Measurements from ENCODE around the gene HLF.

Gene HLF

DNA sequence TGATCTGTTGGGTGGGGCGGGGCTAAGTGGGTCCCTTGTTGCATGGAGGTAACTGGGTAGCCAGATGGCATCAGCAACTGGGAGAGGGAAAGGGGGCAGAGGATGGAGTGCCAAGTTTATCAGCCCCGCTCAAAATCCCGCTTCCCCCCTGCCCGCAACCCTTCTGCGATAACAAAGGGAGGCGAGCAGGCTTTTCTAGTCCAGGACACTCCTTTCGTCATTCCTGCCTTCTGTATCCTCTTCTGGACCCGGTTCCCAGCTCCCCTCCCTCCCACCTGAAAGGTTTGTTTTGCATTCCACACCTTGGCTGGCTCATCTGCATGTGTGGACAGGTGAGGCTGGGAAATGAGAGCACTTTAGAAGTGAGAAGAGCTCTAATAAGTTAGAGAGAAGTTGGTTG is 53.3 kb downstream of the HLF start:
- Histone ChIP-seq H3K18ac (ENCODE audit: low read depth in 1 of 2, low read length in 2 of 2) (no peak overlapping the region), H3K27ac (ENCODE audit: low read length, poor library complexity, severe bottlenecking) (no peak overlapping the region), H3K14ac (ENCODE audit: low read length in 2 of 2) (no peak overlapping the region), H2BK5ac (ENCODE audit: low read depth, low read length, poor library complexity, severe bottlenecking) (no peak overlapping the region), H3K4me1 (ENCODE audit: control insufficient read depth, insufficient read depth, low read depth, low read length) (no peaks in the 10 kb centered on the region), H3K4me2 (ENCODE audit: low read length, poor library complexity, severe bottlenecking) (no peak overlapping the region), H3K79me1 (replicated peaks; ENCODE audit: low read length, poor library complexity, severe bottlenecking) (no peaks in the 10 kb centered on the region), H4K91ac (ENCODE audit: low read length) (no peak overlapping the region), H4K8ac (ENCODE audit: low read length) (no peak overlapping the region), H2AFZ (ENCODE audit: low read depth, low read length) (no peak overlapping the region), H2BK120ac (ENCODE audit: low read depth, low read length) (no peak overlapping the region), H2AK5ac (ENCODE audit: low read length, severe bottlenecking) (no peak overlapping the region), H3K9ac (ENCODE audit: low read length) (no peak overlapping the region), H3K36me3 (ENCODE audit: control insufficient read depth in 1 of 2, insufficient read depth in 2 of 2, low read depth in 1 of 2, low read length in 2 of 2) (no peaks in the 10 kb centered on the region), H3K27me3 (ENCODE audit: control insufficient read depth in 1 of 2, insufficient read depth in 1 of 2, low read length in 2 of 2) (peaks cover 4 to 5% of the 10 kb centered on the region in 2 experiments), H3K23ac (ENCODE audit: low read length in 2 of 2) (no peak overlapping the region), H3K4me3 (ENCODE audit: insufficient read depth in 1 of 2, low read depth in 1 of 2, low read length in 2 of 2) (no peak overlapping the region), H2BK12ac (ENCODE audit: low read length in 2 of 2) (no peak overlapping the region), H3K4ac (ENCODE audit: low read depth in 1 of 2, low read length in 2 of 2) (no peak overlapping the region), H2BK15ac (ENCODE audit: low read depth, poor library complexity, severe bottlenecking) (no peak overlapping the region), H3K9me3 (ENCODE audit: control insufficient read depth, low read length) (no peaks in the 10 kb centered on the region)
- WGBS, result 89% methylated on average over 4 of the region's 8 CpGs
- no peak for DNase-seq

DNA sequence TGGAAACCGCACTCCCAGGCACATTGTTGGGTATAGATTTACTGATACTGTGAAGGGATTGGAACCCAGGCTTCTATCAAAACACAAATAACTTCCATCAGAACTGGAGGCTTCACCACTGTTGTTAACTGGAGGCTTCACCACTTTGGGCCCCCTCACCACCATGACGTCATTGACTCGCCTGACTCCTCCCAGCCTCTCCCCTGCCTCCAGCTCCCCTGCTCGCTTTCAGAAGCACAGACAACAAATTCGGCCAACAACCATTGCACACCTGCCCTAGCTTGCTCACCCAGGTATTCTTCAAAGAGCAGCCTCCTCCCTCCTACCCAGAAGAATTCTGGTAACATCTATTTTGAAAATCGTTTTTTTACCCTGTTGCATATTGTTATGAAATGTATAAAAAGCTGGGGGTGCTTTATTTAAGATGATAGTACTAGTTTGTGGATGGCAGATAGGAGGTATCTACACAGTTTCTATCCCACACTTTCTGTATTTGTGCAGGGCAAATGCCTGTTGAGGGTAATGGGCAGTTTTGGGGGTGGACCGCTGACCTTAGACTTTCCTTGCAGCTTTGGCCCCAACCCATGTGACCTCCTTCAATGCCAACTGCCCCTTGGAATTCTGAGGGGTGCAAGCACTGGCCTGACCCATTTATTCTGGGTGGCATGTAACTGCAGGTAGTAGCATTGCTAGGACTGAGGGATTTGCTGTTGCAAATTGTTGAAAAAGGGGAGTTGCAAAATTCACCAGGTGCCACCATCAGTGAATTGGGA is 54.1 kb downstream of the HLF start:
- DNase-seq, result no peak
- Histone ChIP-seq H3K9ac (ENCODE audit: low read length) (no peak overlapping the region), H2BK5ac (ENCODE audit: low read depth, low read length, poor library complexity, severe bottlenecking) (no peak overlapping the region), H3K4me3 (ENCODE audit: insufficient read depth in 1 of 2, low read depth in 1 of 2, low read length in 2 of 2) (no peak overlapping the region), H2BK12ac (ENCODE audit: low read length in 2 of 2) (no peak overlapping the region), H3K36me3 (ENCODE audit: control insufficient read depth in 1 of 2, insufficient read depth in 2 of 2, low read depth in 1 of 2, low read length in 2 of 2) (no peaks in the 10 kb centered on the region), H3K27me3 (ENCODE audit: control insufficient read depth in 1 of 2, insufficient read depth in 1 of 2, low read length in 2 of 2) (peaks cover 4 to 5% of the 10 kb centered on the region in 2 experiments), H3K4ac (ENCODE audit: low read depth in 1 of 2, low read length in 2 of 2) (no peak overlapping the region), H3K79me1 (replicated peaks; ENCODE audit: low read length, poor library complexity, severe bottlenecking) (no peaks in the 10 kb centered on the region), H3K14ac (ENCODE audit: low read length in 2 of 2) (no peak overlapping the region), H4K8ac (ENCODE audit: low read length) (no peak overlapping the region), H2AFZ (ENCODE audit: low read depth, low read length) (no peak overlapping the region), H2AK5ac (ENCODE audit: low read length, severe bottlenecking) (no peak overlapping the region), H2BK120ac (ENCODE audit: low read depth, low read length) (no peak overlapping the region), H3K4me2 (ENCODE audit: low read length, poor library complexity, severe bottlenecking) (no peak overlapping the region), H3K23ac (ENCODE audit: low read length in 2 of 2) (no peak overlapping the region), H3K4me1 (ENCODE audit: control insufficient read depth, insufficient read depth, low read depth, low read length) (no peaks in the 10 kb centered on the region), H3K9me3 (ENCODE audit: control insufficient read depth, low read length) (no peaks in the 10 kb centered on the region), H3K27ac (ENCODE audit: low read length, poor library complexity, severe bottlenecking) (no peak overlapping the region), H4K91ac (ENCODE audit: low read length) (no peak overlapping the region), H2BK15ac (ENCODE audit: low read depth, poor library complexity, severe bottlenecking) (no peak overlapping the region), H3K18ac (ENCODE audit: low read depth in 1 of 2, low read length in 2 of 2) (no peak overlapping the region)
- WGBS, result 79% methylated on average over 5 of the region's 7 CpGs

DNA sequence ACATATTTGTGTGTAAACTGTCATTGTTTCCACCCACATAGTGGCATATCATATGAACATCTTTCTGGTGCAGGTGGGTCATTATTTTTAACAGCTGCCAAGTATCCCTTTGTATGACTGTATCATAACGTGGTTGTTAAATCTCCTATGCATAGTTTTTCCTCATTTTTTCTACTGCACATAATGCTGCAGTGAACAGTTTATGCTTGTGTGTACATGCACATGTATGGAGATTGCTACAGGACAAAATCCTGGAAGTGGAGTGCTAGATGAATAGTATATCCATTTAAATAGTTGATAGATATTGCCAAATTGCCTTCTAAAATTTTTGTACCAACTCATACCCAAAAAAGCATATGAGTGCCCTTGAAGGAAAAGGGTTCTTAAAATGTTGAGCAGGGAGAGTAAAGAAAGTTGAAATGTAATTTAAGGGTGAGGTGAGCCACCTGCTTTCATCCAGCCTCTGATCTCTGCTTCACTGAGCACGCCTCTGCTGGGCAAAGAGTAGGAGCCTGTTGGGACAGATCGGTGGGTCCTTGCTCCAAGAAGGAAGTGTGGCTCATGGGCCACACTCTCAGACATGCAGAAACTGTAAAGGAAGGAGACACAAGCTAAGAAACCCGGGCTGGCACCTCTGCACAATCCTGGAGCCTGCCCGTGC is 55.3 kb downstream of the HLF start:
- Histone ChIP-seq H3K79me1 (replicated peaks; ENCODE audit: low read length, poor library complexity, severe bottlenecking) (no peaks in the 10 kb centered on the region), H4K8ac (ENCODE audit: low read length) (no peak overlapping the region), H3K27ac (ENCODE audit: low read length, poor library complexity, severe bottlenecking) (no peak overlapping the region), H3K4me1 (ENCODE audit: control insufficient read depth, insufficient read depth, low read depth, low read length) (no peaks in the 10 kb centered on the region), H3K14ac (ENCODE audit: low read length in 2 of 2) (no peak overlapping the region), H2BK12ac (ENCODE audit: low read length in 2 of 2) (no peak overlapping the region), H3K9me3 (ENCODE audit: control insufficient read depth, low read length) (no peaks in the 10 kb centered on the region), H3K27me3 (ENCODE audit: control insufficient read depth in 1 of 2, insufficient read depth in 1 of 2, low read length in 2 of 2) (peaks cover 0 to under 1% of the 10 kb centered on the region in 2 experiments), H3K18ac (ENCODE audit: low read depth in 1 of 2, low read length in 2 of 2) (no peak overlapping the region), H2BK15ac (ENCODE audit: low read depth, poor library complexity, severe bottlenecking) (no peak overlapping the region), H2BK5ac (ENCODE audit: low read depth, low read length, poor library complexity, severe bottlenecking) (no peak overlapping the region), H3K4me2 (ENCODE audit: low read length, poor library complexity, severe bottlenecking) (no peak overlapping the region), H3K36me3 (ENCODE audit: control insufficient read depth in 1 of 2, insufficient read depth in 2 of 2, low read depth in 1 of 2, low read length in 2 of 2) (no peaks in the 10 kb centered on the region), H2BK120ac (ENCODE audit: low read depth, low read length) (no peak overlapping the region), H2AK5ac (ENCODE audit: low read length, severe bottlenecking) (no peak overlapping the region), H3K23ac (ENCODE audit: low read length in 2 of 2) (no peak overlapping the region), H3K4me3 (ENCODE audit: insufficient read depth in 1 of 2, low read depth in 1 of 2, low read length in 2 of 2) (no peak overlapping the region), H3K4ac (ENCODE audit: low read depth in 1 of 2, low read length in 2 of 2) (no peak overlapping the region), H4K91ac (ENCODE audit: low read length) (no peak overlapping the region), H3K9ac (ENCODE audit: low read length) (no peak overlapping the region), H2AFZ (ENCODE audit: low read depth, low read length) (no peak overlapping the region)
- no peak for DNase-seq
- 68% methylated on average over 4 of the region's 5 CpGs for WGBS

DNA sequence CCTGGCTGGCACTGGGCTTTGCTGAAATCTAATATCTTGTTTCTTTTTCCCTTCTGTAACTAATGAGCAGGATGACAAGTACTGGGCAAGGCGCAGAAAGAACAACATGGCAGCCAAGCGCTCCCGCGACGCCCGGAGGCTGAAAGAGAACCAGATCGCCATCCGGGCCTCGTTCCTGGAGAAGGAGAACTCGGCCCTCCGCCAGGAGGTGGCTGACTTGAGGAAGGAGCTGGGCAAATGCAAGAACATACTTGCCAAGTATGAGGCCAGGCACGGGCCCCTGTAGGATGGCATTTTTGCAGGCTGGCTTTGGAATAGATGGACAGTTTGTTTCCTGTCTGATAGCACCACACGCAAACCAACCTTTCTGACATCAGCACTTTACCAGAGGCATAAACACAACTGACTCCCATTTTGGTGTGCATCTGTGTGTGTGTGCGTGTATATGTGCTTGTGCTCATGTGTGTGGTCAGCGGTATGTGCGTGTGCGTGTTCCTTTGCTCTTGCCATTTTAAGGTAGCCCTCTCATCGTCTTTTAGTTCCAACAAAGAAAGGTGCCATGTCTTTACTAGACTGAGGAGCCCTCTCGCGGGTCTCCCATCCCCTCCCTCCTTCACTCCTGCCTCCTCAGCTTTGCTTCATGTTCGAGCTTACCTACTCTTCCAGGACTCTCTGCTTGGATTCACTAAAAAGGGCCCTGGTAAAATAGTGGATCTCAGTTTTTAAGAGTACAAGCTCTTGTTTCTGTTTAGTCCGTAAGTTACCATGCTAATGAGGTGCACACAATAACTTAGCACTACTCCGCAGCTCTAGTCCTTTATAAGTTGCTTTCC is 56.0 kb downstream of the HLF start:
- Histone ChIP-seq H3K23ac (ENCODE audit: low read length in 2 of 2) (no peak overlapping the region), H3K4ac (ENCODE audit: low read depth in 1 of 2, low read length in 2 of 2) (no peak overlapping the region), H3K27ac (ENCODE audit: low read length, poor library complexity, severe bottlenecking) (no peak overlapping the region), H4K91ac (ENCODE audit: low read length) (no peak overlapping the region), H3K4me1 (ENCODE audit: control insufficient read depth, insufficient read depth, low read depth, low read length) (no peaks in the 10 kb centered on the region), H3K79me1 (replicated peaks; ENCODE audit: low read length, poor library complexity, severe bottlenecking) (no peaks in the 10 kb centered on the region), H2BK12ac (ENCODE audit: low read length in 2 of 2) (no peak overlapping the region), H4K8ac (ENCODE audit: low read length) (no peak overlapping the region), H2BK15ac (ENCODE audit: low read depth, poor library complexity, severe bottlenecking) (no peak overlapping the region), H2AK5ac (ENCODE audit: low read length, severe bottlenecking) (no peak overlapping the region), H2BK120ac (ENCODE audit: low read depth, low read length) (no peak overlapping the region), H3K4me2 (ENCODE audit: low read length, poor library complexity, severe bottlenecking) (no peak overlapping the region), H3K27me3 (ENCODE audit: control insufficient read depth in 1 of 2, insufficient read depth in 1 of 2, low read length in 2 of 2) (no peaks in the 10 kb centered on the region), H3K9ac (ENCODE audit: low read length) (no peak overlapping the region), H3K9me3 (ENCODE audit: control insufficient read depth, low read length) (no peaks in the 10 kb centered on the region), H2BK5ac (ENCODE audit: low read depth, low read length, poor library complexity, severe bottlenecking) (no peak overlapping the region), H3K36me3 (ENCODE audit: control insufficient read depth in 1 of 2, insufficient read depth in 2 of 2, low read depth in 1 of 2, low read length in 2 of 2) (no peaks in the 10 kb centered on the region), H3K4me3 (ENCODE audit: insufficient read depth in 1 of 2, low read depth in 1 of 2, low read length in 2 of 2) (no peak overlapping the region), H2AFZ (ENCODE audit: low read depth, low read length) (no peak overlapping the region), H3K14ac (ENCODE audit: low read length in 2 of 2) (no peak overlapping the region), H3K18ac (ENCODE audit: low read depth in 1 of 2, low read length in 2 of 2) (no peak overlapping the region)
- DNase-seq, result no peak
- 93% methylated on average over 21 of the region's 23 CpGs for WGBS

Data from mesenchymal stem cell (in vitro differentiated cells and primary cell).